ENCODE measurements around the gene LVRN.

DNA sequence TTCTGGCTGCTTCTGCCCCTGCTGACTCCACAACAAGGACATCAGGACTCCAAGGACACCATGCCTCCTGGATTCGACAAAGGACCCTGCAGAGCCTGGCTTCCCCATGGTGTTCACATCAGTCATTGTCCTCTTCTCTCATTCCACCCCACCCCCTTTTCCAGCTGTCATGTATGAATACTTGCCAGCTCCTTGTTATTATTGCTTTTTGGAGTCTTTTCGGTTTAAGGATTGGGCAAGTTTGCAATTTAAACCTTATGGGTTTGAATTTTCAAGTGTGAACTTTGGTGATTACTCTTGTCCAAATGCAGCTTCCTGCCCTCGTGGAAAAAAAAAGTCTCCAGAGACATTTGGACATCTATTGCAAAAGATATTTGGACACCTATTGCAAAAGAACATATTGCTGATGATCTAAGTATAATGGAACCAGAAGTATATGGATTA is 14.2 kb upstream of the LVRN start:
- TF ChIP-seq, protein P1, sequence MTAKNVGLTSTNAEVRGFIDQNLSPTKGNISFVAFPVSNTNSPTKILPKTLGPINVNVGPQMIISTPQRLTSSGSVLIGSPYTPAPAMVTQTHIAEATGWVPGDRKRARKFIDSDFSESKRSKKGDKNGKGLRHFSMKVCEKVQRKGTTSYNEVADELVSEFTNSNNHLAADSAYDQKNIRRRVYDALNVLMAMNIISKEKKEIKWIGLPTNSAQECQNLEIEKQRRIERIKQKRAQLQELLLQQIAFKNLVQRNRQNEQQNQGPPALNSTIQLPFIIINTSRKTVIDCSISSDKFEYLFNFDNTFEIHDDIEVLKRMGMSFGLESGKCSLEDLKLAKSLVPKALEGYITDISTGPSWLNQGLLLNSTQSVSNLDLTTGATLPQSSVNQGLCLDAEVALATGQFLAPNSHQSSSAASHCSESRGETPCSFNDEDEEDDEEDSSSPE (CRISPR knock-in tag; IDR thresholded peaks at IDR 0.05), result no peak
- no peak for TF ChIP-seq MXD4 (CRISPR knock-in tag; IDR thresholded peaks at IDR 0.05)
